HG03135 (cell line): ENCODE results near the gene TRPV2.
"Not testable (repeated sequence)": the region's sequence is repeated elsewhere in the genome, so short reads cannot be mapped to it uniquely, and the experiment has no call there.

Experiments
- ATAC-seq: cut with Tn5 transposase; IDR thresholded peaks from one replicate; pipeline ENCODE4 v1.9.1; 2021; ENCODE audit warnings: mild to moderate bottlenecking, moderate library complexity; ENCODE audit not compliant: unreplicated experiment

Gene TRPV2

DNA sequence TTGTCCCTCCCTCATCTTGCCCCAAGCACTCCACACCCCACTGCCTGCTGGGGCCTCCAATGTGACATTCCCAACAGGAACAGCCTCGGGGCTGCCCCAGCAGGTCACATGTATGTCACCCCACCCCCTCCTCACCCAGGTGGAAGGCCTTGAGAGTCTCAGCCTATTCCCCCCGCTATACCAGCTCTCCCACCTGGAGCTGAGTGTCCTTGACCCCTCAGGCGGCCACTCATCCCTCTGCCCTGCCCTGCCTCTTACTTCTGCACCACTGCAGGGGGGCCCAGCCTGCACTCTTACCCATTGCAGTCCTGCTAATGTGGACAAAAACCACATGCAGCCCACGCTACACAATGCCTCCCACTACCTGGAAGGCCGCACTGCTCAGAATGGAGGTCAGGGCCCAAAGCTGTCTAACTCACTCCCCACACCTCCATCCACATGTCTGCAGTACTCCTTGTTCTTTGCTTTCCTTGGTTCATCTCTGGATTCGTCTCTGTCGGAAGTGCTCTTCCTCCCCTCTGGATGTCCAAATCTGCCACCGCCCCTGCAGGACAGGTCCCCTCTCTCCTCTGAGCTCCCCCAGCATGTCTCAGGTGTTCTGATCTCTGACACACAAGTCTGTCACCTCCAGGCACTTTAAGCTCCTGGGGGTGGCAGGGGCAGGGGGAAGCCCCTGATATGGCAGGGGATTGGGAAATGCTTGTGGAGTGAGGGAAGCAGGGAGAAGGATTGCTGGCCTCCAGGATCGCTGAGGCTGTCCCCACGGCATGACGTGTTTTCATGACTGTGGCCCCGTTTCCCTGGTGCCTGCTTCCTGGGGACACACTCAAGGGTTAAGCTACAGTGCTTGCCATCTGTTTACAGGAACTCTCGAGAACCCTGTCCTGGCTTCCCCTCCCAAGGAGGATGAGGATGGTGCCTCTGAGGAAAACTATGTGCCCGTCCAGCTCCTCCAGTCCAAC is 20.8 kb downstream of the TRPV2 start:
- ATAC-seq = no peak

DNA sequence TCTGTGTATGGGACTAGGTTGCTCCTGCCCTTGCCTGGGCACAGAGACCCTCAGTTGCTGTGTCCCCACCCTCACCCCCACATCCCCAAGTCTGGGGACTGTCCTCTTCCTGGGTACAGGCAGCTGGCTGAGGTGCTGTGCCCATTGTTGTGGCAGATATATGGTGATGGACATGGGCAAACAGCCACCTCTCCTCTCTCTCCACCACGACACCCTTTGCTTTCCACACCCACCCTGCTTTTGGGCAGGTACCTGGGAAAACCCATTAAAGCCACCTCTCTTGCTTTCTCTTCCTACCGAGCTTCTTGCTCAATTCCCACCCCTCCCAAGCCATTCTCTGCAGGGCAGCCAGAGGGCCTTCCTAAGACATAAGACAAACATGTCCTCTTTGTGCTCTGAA is 21.7 kb downstream of the TRPV2 start:
- ATAC-seq = no peak

GRCh38 chr17:16438173-16438556 is 22.8 kb downstream of the TRPV2 start:
- no peak for ATAC-seq

DNA sequence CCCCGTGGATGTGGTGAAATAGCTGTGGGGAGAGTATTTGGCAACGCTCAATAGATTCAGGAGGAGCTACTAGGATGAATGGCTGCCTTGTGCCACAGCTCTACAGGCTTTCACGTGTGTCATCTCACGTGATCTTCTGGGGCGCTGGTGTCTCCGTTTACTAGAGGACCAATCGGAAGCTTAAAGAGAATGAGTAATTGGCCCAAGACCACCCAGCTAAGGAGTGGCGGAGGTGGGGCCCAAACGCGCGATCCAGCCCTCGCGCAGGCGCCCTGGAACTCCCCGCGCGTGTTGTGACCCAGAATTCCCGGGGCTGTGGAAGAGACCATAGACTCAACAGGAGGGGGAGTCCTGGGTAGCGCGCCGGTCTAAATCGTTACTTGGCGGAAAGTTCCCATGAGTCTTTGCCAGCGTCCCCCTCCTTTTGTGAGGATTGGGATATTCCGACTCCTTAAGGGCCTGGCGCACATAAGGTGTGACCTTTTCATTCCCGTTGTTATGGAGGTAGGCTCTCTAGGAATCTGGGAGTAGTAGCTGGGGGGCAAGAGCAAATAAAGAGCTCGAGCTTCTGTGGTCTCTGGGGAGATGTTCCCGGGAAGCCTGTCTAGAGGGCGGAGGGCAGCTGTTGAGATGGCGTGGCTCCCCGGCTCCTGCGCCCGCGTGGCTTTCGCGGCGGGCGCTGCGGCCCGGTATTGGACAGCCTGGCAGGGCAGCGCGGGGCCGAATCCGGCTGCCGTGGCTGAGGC is 23.4 kb downstream of the TRPV2 start:
- peak; percentile 84 for ATAC-seq

- peak; percentile 10 for ATAC-seq
These were observed 24.0 kb downstream of the TRPV2 start for GRCh38 chr17:16439303-16439791.

- ATAC-seq = no peak
These were observed 24.5 kb downstream of the TRPV2 start for GRCh38 chr17:16439811-16440351.

DNA sequence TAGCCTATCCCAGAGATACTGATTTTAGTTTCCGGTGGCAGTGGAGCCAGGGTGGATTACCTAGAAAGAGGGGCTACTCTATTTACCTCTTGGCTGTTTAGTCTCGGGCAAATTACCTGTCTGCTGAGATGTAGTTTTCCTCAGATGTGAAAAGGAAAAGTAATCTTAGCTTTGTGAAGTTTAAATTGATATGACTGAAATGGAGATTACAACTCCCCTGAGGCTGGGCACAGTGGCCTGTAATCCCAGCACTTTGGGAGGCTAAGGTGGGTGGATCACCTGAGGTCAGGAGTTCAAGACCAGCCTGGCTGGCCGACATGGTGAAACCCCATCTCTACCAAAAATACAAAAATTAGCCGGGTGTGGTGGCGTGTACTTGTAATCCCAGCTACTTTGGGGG is 25.0 kb downstream of the TRPV2 start:
- ATAC-seq = not testable (repeated sequence)

GRCh38 chr17:16440901-16441629 is 25.7 kb downstream of the TRPV2 start:
- ATAC-seq = no peak

DNA sequence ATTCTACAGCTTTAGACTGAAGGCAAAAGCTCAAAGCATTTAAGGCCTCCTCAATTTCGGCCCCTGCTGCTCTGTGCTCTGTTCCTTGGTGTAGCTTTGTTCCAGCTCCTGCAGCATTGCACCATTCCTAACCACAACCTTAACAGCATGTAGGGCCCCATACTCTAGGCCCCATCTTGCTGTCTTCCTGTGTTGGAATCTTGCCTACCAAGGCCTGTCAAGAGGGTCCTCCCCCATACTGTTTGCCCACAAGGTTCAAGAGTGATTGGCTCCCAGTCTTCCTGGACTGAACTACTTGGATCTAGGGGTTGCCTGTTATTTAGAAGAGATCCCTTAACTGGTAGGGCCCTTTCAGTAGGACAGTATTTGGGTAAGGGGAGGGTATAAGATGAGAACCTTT is 26.8 kb downstream of the TRPV2 start:
- no peak for ATAC-seq

- ATAC-seq = no peak
These were observed 27.5 kb downstream of the TRPV2 start for GRCh38 chr17:16442594-16443510.

- no peak for ATAC-seq
These were observed 28.3 kb downstream of the TRPV2 start for GRCh38 chr17:16443511-16444257.

- ATAC-seq = no peak
These were observed 29.0 kb downstream of the TRPV2 start for GRCh38 chr17:16444258-16444886.

DNA sequence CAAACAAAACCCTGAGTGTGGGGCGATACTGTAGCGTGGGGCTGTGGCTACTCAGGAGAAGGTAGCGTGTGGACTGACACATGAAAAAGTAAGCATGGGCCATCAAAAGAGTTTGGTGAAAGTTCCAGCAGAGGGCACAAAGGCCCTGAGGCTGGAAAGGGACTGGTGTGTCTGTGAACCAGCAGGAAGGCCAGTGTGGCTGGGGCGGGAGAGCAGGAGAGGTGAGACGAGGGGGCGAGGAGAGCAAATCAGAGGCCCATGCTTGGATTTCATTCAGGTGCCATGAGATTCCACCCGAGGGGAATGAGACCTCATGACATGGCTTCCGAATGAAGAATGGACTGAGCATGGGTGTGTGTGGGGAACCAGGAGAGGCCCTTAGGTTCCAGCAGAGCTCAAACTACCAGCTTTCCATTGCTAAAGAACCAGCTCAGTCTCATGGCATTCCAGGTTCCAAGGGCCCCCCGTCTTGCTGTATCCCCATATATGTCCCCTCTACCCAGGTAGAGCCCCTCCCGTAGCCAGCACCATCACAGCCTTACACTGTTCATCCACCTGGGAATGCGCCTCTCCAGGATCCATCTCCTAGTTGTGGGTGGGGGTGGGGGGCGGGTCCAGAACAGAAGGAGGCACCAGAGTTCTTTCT is 31.1 kb downstream of the TRPV2 start:
- ATAC-seq = no peak

DNA sequence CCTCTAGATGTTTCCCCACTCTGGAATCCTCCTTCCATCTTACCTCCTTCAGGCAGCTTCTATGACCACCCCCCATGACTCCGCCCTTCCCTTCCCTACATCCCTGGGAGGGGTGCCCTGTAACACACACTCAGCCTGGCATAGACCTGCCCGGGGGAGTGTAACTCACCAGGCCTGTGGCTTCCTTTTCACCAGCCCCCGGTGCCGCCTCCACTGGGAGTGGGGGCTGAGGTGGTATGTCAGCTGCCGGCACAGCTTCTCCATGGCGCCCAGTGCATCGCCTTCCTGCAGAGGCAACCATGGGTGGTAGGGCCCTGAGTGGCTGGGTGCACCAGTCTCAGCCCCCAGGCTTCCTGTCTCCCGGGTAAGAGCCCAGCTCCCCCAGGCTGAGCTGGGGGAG is 32.3 kb downstream of the TRPV2 start:
- ATAC-seq = no peak

- ATAC-seq = no peak
These were observed 33.1 kb downstream of the TRPV2 start for GRCh38 chr17:16448490-16448889.

DNA sequence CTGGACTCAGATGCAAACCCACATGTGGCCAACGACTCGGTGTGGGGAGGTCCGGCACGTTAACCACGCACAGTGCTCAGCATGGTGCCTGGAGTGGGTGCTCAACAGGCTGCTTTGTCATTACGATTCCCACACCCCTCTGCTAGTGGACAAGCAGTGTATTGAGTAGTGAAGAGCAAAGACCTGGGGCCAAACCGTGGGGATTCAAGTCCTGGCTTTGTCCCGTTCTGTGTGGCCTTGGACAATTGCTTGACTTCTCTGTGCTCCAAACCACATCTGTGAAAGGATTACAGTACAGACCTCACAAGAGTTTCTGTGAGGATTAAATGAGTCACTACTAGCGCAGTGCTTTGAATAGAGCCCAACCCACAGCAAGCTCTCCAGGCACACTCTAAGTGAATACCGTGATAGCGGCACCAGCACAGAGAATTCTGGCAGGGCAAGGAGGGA is 33.8 kb downstream of the TRPV2 start:
- no peak for ATAC-seq

GRCh38 chr17:16450028-16450427 is 34.7 kb downstream of the TRPV2 start:
- ATAC-seq = no peak

DNA sequence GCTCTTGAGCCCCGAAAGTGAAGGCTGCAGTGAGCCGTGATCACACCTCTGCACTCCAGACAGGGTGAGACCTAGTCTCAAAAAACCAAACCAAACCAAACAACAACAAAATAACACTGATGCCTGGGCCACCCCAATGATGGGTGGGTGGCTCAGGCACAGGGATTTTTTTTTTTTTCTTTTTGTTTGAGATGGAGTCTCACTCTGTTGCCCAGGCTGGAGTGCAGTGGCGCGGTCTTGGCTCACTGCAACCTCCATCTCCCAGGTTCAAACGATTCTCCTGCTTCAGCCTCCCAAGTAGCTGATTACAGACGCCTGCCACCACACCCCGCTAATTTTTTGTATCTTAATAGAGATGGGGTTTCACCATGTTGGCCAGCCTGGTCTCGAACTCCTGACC is 36.9 kb downstream of the TRPV2 start:
- not testable (repeated sequence) for ATAC-seq
